ENCODE data around the gene SPINDOC.
A peak's percentile ranks its signal among the peaks of the same experiment; 100 is the strongest.

The SPINDOC gene

DNA sequence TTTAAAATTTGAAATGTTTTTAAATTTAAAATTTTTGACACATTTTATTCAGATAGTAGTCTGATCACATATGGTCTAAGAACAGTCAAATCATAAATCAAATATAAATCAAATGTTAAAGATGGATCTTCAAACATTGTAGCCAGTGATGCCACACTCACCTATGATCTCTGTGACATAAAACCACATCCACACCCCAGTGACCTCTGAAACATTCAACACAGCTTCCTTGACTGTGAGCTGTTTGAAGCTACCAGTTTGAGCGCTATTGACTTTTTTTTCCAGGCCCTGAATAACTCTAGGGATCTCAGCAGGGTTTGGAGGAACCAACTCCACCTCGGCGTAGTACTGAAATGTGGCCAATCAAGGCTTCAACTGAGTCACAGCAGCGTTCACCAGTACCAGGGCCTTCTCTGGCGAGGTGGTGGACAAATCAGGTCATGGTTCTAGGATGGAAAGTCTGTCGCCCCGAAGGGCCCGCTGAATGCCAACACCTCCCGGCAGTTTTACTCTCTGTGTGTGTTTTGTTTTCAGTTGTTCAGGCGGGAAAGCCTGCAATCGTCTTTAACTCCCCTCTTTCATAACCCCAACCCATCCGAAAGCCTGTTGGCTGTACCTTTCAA lies 21.4 kb downstream of the SPINDOC start:
- DNase-seq, result no peak

DNA sequence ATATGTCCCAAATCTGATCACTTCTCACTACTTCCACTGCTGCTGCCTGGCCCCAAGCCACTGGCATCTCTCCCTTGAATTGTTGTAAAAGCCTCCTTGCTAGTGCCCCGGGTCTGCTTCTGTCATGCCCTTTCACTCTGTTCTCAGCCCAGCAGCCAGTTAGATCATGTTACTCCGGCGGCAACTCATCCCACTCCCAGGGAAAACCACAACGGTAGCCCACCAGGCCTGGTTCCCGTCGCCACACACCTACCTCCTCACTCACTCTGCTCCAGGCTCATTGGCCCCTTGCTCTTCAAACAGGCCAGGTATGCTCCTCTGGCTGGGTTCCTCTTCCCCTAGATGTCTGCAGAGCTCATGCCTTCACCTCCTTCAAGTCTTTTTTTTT lies 21.9 kb downstream of the SPINDOC start:
- DNase-seq, result no peak

DNA sequence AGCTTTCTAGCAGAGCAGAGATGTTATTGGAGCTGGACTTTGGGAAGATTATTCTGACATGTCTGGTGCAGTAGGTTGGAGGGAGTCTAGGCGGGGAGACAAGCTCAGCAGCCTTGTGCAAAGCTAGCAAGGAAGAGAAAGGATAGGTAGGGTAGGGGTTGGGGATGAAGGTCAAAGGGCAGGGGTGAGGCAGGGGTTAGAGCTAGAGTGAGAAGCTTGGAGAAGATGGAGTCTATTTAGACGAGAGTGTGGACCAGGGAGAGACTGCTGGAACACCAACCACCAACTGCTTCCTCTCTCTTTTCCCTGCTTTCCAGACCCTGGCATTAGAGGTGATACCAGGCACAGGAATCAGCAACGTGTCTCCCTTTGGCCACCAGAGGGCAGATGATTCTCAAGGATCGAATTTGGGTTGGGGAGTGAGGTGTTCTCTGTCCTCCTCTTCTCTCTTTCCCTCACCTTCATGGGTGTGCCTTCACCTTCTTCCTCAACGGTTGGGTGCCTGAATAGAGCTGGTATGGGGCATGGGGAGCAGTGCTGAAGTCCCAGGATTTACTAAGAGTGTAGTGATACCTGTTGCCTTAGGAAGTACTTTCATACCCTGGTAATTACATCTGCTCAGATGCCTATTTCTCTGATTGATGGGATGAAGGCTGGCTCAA lies 23.9 kb downstream of the SPINDOC start:
- peak; percentile 74 to 79 for DNase-seq

DNA sequence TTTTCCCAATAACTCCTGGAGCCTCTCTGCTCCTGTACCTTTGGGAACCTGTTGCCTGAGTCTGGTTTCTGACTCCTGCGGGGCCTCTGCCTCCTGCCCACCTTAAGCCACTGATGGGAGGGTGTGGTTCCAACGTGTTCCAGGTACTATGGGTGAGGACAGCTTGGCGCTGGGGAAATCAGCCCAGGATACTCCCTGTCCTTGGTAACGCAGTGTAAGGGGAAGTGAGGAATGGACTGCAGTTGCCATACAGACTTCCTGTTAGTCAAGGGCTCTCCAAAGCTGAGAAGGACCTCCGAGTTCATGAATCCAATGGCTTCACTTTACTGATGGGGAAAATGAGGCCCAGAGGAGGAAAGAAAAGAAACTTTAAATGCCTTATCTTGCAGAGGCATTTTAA lies 24.5 kb downstream of the SPINDOC start:
- DNase-seq, result no peak

DNA sequence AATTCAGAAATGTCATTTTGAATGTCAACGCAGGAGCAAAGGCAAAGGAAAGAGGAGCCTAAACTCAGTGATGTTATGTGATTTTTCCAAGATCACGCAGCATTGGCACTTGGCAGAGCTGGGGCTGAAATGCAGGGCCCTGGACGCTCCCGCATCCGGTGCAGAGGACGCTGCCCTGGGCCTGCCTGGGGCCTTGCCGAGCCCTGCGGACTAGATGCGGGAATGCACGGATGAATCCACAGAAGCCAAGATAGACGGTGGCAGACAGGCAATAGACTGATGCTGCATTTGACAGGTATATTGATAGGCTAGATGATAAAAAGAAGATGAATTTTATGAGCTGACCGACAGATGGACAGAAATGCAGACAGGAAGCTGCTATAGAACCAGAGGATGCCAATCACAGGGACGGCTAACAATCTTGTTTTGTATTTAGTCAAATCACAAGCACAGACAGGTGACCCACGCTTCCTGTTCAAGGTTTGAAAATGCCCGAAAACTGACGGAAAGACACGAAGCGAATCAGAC lies 25.0 kb downstream of the SPINDOC start:
- DNase-seq, result no peak

GRCh38 chr11:63838678-63839507 lies 25.6 kb downstream of the SPINDOC start, which contains the start of gene MARK2:
MARK2 (plus strand) TSS chr11:63839110; CDS start chr11:63839507, 397 bp downstream.
- DNase-seq, result peak; percentile 100

DNA sequence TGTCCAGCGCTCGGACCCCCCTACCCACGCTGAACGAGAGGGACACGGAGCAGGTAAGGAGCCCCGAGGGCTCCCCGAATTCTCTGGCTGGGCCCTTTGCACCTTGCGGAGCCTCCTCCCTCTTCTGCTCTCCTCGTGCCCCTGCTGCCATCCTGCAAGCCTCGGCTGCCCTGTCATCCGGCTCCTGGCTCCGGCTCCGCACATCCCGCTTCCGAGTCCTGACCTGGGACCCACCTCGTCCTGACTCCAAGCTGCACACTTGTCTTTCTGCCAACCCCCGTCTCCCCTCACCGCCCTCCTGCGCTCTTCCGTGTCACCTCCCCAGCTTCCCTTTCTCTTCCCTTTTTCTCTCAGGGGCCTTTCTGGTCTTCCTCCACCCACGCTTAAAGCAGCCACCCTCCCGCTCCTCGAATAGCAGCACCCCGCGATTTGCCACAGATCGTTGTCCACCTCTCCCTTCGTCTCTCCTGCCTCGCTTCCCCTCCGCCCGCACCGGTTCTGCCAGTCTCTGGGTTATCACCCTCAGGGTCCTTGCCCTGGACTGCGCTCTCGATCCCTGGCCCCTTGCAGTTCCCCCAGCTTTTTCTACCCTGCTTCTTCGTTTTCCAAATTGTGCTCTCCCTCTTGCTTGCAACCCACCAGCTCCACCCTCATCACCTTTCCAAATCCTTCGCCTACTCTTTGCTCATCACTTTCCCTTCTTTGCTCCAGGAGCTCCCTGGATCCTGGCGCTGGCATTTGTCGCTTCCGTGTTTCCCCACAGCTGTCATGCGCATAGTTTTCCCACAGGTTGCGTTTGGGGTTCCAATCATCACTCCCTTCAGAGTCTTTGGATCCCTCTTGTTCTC lies 26.5 kb downstream of the SPINDOC start:
- DNase-seq, result peak; percentile 38 to 39

DNA sequence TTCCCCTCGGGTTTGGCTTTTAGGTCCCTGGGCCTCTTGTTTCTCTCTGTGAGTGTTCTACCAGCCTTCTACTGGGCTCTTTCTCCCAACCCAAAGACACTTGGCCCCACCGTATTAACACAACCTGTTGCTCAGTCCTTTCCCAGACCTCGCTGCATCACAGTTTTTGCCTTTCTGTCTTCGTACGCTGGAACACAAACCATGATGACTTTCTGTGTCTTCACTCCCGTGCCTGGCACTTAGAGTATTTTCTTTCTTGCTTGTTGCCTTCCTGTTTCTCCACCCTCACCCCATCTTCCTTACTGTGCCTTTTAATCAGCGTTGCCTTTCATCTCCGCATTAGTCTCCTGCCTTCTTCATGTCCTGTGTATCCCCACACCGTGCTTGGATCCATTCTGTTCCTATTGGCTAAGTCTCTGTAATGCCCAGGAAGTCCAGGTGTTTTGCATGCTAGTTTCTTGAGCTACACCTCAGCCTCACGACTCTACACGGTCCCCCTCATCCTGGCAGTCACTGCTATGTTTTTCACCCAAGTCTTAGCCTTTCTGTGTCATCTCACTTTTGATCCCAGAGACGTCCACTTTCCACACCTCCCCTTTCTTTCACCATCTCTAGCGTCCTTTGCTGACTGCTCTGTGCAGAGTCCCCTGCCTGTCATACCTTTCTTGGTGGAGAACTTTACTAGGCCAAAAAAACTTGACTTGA lies 27.3 kb downstream of the SPINDOC start:
- DNase-seq, result no peak

DNA sequence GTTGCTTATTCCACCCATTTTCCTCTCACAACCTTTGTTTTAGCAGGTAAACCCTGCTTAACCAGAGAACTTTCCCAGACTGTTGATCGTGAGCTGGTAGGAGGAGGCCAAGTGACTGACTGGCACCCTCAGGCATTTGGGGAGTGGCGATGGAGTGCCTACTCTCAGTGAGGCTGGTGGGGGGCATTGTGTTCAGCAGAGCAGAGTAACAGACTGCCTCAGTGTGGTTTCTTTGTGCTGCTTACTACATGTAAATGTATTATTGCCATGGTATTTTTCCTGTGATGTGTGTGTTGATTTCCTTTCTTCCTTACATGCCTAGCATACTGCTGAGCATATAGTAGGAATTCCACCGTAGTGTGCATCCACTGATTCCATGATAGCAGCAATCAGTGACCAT lies 28.3 kb downstream of the SPINDOC start:
- DNase-seq, result no peak

DNA sequence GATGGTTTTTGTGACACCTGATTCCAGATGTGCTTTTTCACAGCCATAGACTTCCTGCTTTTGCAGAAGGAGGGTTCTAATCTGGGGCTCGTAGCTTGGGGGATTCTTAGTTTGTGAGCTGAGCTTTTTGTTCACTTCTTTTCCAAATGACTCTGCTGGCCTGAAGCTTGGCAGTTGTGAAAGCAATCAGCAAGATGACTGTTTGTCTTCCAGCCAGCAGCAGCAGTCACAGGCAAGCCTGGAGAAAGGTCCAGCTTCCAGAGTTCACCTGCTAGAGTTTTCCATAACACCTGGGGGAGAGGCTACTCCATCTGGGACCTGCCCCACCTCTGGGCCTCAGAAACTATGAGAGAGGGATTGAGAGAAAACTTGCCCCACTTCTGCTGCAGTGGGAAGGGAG lies 29.8 kb downstream of the SPINDOC start:
- no peak for DNase-seq

- DNase-seq, result no peak
Observed at GRCh38 chr11:63844836-63845235, 31.6 kb downstream of the SPINDOC start.

- DNase-seq, result no peak
Observed at GRCh38 chr11:63845303-63845702, 32.0 kb downstream of the SPINDOC start.

- DNase-seq, result no peak
Observed at GRCh38 chr11:63845911-63846310, 32.7 kb downstream of the SPINDOC start.

GRCh38 chr11:63846897-63847296 lies 33.6 kb downstream of the SPINDOC start:
- DNase-seq, result no peak

DNA sequence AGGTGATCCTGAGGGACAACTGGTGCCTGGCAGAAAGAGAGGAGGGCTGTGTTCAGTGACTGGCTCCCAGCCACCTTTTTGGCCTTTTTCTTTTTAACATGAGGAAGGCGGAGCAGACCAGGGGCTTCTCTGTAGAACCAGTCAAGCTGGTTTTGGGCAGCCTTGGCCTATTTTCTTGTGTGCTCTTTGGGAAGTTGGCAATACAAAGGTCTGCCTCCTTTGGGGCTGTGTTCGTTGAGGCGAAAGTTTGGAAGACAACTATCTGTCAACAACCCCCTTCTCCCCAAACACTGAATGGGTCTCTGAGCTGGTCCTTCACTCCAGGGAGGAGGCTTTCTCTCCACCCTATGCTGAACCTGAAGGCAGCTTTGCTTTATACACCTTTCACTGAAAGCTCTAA lies 34.1 kb downstream of the SPINDOC start:
- no peak for DNase-seq

GRCh38 chr11:63849691-63850090 lies 36.4 kb downstream of the SPINDOC start:
- DNase-seq, result no peak

DNA sequence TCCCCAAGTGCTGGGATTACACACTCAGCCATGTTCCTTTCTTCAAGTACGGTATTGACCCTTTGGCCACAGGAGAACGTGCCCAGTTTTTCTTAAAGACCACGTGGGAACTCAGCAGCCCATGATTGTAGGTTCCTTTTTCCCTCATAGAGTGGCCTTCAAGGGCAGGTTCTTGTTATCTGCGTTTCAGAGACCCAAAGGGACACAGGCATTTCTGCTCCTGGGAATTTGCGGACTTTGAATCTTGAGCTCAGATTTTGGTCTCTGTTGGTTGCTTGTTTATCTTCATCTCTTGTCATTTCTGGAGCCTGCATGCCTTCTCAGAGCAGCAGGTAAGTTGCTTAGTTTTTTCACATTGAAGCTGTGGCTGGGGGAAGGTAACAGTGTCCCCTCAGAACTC lies 37.7 kb downstream of the SPINDOC start:
- no peak for DNase-seq

- DNase-seq, result no peak
Observed at GRCh38 chr11:63851364-63851763, 38.1 kb downstream of the SPINDOC start.

- DNase-seq, result no peak
Observed at GRCh38 chr11:63853476-63853875, 40.2 kb downstream of the SPINDOC start.

DNA sequence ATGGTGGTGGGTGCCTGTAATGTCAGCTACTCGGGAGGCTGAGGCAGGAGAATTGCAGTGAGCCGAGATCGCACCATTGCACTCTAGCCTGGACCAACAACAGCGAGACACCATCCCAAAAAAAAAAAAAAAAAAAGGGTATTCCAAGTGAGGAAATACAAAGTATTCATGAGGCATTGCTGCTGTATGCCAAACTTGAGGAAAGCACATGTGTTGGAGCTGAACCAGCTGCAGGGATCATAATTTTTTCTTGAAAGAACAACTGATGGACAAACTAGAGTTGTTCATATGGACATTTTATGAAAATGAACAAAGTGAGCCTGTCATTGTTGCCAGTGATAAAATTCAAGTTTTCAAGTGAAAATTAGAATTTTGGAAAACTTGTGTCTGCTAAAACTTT lies 41.4 kb downstream of the SPINDOC start:
- no peak for DNase-seq

DNA sequence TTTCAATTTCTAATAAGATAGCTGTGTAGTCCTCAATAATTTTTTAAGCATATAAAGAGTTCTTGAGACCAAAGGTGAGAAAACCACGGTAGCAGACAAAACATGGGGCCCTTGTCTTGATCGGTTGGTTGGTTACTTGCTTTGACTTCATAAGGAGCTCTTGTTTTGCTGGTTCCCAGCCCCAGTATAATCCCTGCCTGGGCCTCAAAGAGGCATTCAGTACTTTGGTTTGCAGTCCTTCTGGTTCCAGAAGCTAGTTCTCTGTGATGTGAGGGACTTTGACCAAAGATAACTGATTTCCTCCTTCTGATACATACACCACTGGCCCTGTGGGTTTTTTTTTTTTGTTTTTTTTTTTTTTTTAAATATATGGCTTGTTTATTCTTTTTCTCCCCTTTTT lies 42.7 kb downstream of the SPINDOC start:
- no peak for DNase-seq
